GM13976 (cell line): Measurements from ENCODE around the gene OR52A5.

Experiments
- DNase-seq: peaks from one replicate; pipeline ENCODE4 v3.0.0; 2012; ENCODE audit warnings: low spot score
- in situ Hi-C: fragments of 300-500 bp; cut with MboI; formaldehyde crosslinking; loops from one replicate; pipeline ENCODE4 v1.12.0; 2022; ENCODE audit warnings: low sequenced_read_pairs, mixed read lengths, inconsistent platforms; ENCODE audit not compliant: unreplicated experiment
- TF ChIP-seq, protein P1 (sequence below): IDR thresholded peaks from 2 replicates; pipeline ENCODE4 v1.5.1; 2012; ENCODE audit warnings: borderline replicate concordance, mild to moderate bottlenecking; ENCODE audit not compliant: insufficient read depth; ENCODE audit errors: extremely low read depth, missing control alignments, control extremely low read depth

The OR52A5 gene

GRCh38 chr11:5088556-5088955, 49.6 kb downstream of the OR52A5 start:
- TF ChIP-seq, protein P1, sequence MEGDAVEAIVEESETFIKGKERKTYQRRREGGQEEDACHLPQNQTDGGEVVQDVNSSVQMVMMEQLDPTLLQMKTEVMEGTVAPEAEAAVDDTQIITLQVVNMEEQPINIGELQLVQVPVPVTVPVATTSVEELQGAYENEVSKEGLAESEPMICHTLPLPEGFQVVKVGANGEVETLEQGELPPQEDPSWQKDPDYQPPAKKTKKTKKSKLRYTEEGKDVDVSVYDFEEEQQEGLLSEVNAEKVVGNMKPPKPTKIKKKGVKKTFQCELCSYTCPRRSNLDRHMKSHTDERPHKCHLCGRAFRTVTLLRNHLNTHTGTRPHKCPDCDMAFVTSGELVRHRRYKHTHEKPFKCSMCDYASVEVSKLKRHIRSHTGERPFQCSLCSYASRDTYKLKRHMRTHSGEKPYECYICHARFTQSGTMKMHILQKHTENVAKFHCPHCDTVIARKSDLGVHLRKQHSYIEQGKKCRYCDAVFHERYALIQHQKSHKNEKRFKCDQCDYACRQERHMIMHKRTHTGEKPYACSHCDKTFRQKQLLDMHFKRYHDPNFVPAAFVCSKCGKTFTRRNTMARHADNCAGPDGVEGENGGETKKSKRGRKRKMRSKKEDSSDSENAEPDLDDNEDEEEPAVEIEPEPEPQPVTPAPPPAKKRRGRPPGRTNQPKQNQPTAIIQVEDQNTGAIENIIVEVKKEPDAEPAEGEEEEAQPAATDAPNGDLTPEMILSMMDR, result no peak
- no peak for DNase-seq
- in situ Hi-C loops, result no loop called here

GRCh38 chr11:5083602-5084001, 54.6 kb downstream of the OR52A5 start:
- TF ChIP-seq, protein P1, result no peak
- DNase-seq, result no peak
- in situ Hi-C loops, result no loop called here

DNA sequence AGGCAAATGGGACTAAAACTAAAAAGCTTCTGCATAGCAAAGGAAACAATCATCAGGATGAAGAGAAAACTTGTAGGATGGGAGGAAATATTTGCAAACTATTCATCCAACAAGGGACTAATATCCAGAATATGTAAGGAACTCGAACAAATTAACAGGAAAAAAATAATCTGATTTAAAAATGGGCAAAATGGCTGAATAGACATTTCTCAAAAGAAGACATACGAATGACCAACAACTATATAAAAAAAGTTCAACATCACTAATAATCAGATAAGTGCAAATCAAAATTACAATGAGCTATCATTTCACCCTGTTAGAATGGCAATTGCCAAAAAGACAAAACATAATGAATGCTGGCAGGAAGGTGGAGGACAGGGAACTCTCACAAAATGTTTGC, 56.8 kb downstream of the OR52A5 start:
- DNase-seq, result no peak
- TF ChIP-seq, protein P1, result no peak
- in situ Hi-C loops, result no loop called here
